ENCODE measurements around the gene ALOXE3.

ALOXE3 gene

DNA sequence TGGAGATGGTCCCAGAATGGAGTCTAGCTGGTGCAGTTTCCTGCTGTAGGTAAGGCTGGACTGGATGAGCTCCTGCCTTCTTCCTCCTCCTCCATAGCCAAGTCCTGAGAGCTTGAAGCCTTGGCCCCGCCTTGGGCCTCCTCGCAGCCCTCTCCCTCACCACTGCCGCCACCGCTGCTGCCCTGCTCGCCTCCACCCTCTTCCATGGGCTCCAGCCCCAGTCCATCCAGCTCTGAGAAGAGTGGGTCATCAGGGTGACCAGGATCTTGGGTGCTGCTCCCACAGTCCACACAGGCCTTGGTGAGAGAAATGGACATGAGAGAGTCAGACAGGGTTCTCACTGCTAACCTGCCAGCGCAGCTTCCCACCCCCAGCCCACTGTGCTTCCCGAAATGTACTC is 22.7 kb upstream of the ALOXE3 start:
- no peaks in the 10 kb centered on the region for H3K4me1 ChIP-seq
- peaks cover 3% of the 10 kb centered on the region for H3K36me3 ChIP-seq
- TF ChIP-seq, protein P1, sequence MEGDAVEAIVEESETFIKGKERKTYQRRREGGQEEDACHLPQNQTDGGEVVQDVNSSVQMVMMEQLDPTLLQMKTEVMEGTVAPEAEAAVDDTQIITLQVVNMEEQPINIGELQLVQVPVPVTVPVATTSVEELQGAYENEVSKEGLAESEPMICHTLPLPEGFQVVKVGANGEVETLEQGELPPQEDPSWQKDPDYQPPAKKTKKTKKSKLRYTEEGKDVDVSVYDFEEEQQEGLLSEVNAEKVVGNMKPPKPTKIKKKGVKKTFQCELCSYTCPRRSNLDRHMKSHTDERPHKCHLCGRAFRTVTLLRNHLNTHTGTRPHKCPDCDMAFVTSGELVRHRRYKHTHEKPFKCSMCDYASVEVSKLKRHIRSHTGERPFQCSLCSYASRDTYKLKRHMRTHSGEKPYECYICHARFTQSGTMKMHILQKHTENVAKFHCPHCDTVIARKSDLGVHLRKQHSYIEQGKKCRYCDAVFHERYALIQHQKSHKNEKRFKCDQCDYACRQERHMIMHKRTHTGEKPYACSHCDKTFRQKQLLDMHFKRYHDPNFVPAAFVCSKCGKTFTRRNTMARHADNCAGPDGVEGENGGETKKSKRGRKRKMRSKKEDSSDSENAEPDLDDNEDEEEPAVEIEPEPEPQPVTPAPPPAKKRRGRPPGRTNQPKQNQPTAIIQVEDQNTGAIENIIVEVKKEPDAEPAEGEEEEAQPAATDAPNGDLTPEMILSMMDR (IDR thresholded peaks at IDR 0.05; ENCODE audit: low read depth, low read length), result no peak

DNA sequence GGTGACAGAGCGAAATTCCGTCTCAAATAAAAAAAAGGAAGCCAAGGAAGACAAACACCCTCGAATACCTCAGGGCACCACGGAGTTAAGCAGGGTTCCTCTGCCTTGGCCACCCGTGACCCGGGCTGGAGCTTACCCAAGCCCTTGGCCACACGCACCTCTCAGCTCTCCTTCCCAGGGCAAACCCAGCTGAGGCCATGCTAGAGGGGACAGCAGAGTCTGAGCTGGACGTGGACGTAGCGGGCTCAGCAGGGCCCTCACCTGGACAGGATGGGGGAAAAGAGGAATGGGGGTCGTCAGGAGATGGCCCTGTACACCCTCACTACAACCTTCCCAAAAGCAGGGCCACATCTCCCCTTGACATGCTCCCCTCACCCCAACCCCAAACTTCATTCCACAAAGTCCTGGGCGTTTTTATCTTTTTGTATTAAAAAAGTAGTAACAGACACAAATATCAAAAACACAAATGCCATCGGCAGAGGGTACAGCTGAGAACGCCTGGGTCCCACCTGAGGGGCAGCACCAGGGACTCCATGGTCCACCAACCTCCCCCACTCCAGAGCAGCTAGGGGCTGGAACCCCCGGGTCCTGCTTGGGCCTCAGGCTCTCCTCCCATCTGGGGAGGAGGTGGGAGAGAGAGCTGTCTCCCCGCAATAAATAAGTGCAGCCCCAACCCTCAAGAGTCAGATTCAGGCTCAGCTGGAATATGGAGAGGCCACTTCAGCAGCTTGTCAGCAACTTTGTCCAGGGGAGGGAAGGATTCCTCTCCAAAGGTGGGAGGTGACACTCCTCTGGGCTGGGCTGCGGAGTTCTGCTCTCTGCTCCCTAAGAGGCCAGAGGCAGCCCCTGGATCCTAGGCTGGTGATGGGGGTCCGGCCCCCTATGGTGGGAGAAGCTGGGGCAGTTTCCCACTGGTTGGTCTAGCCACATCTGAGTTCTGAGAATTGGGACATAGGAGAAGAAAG is 22.0 kb upstream of the ALOXE3 start:
- TF ChIP-seq, protein P1 (IDR thresholded peaks at IDR 0.05; ENCODE audit: low read depth, low read length), result no peak
- H3K9me3 ChIP-seq, result no peaks in the 10 kb centered on the region
- H3K27me3 ChIP-seq, result no peaks in the 10 kb centered on the region
- no peaks in the 10 kb centered on the region for H3K4me1 ChIP-seq
- H3K36me3 ChIP-seq, result peaks cover 3% of the 10 kb centered on the region
- no peak for DNase-seq
- no peak overlapping the region for H3K4me3 ChIP-seq (ENCODE audit: low read depth, low read length)

More for the DNA sequence above, 22.7 kb upstream of the ALOXE3 start:
- no peak for DNase-seq
- Histone ChIP-seq H3K4me3 (ENCODE audit: low read depth, low read length) (no peak overlapping the region), H3K9me3 (no peaks in the 10 kb centered on the region), H3K27me3 (no peaks in the 10 kb centered on the region)

DNA sequence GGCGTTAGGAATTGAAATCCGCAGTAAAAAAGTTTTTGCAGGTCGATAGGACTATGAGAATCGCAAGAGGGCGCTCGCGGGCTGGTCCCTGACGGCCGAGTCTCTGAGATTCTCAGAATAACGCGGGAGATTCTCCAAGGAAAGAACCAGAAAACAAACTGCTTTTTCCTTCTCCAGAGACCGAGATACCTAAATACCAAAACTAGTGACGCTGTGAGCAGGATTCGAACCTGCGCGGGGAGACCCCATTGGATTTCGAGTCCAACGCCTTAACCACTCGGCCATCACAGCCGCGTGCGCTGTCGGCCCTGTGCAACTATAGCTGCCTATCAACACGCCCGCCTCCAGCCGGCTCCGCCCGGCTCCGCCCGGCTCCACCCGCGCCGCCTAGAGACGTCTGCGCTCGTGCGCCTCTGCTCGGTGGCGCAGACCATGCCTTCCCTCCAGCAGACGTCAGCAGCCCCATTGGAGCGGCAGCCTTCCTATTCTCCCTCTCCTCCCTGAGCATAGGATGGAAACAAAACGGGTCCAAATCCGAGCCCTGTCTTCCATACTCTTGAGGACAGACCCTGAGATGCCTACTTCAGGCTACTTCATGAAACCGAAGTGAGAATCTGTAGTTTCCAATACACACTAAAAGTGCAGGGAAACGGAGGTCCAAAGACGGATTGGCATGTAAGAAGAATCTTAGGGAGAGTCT is 20.5 kb upstream of the ALOXE3 start:
- Histone ChIP-seq H3K4me1 (no peaks in the 10 kb centered on the region), H3K36me3 (no peaks in the 10 kb centered on the region; the same call in none of the 2 replicates), H3K9me3 (no peaks in the 10 kb centered on the region), H3K27me3 (no peaks in the 10 kb centered on the region), H3K4me3 (ENCODE audit: low read depth, low read length) (peak overlapping the region; percentile 65)
- TF ChIP-seq, protein P1 (IDR thresholded peaks at IDR 0.05; ENCODE audit: low read depth, low read length), result peak; percentile 73
- peak; percentile 86 for DNase-seq

DNA sequence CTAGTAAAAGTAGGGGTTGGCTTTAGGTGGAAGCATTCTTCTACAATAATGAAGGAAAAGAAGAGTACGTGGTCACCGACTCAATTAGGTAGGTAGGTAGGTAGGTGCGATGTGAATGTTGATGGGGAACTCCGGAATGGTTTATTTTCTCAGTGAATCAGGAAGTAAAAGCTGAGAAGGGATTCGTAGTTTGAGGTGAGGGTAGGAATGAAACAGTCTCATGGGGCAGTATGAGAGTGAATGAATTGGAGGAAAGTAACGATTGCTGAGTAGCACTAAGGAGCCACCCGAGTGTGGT is 20.0 kb upstream of the ALOXE3 start:
- peak overlapping the region; percentile 65 for H3K4me3 ChIP-seq (ENCODE audit: low read depth, low read length)
- no peaks in the 10 kb centered on the region for H3K4me1 ChIP-seq
- no peaks in the 10 kb centered on the region for H3K9me3 ChIP-seq
- no peaks in the 10 kb centered on the region for H3K27me3 ChIP-seq
- H3K36me3 ChIP-seq, result no peaks in the 10 kb centered on the region; the same call in none of the 2 replicates
- DNase-seq, result no peak
- TF ChIP-seq, protein P1 (IDR thresholded peaks at IDR 0.05; ENCODE audit: low read depth, low read length), result no peak

GRCh38 chr17:8137645-8138373 is 19.5 kb upstream of the ALOXE3 start:
- no peaks in the 10 kb centered on the region; the same call in none of the 2 replicates for H3K36me3 ChIP-seq
- H3K9me3 ChIP-seq, result no peaks in the 10 kb centered on the region
- DNase-seq, result no peak
- peak overlapping the region; percentile 65 for H3K4me3 ChIP-seq (ENCODE audit: low read depth, low read length)
- TF ChIP-seq, protein P1 (IDR thresholded peaks at IDR 0.05; ENCODE audit: low read depth, low read length), result no peak
- H3K27me3 ChIP-seq, result no peaks in the 10 kb centered on the region
- H3K4me1 ChIP-seq, result no peaks in the 10 kb centered on the region

Measured in BE2C (cell line).